ENCODE results near the gene CASKIN2.

CASKIN2 gene

GRCh38 chr17:75503337-75503950, 11.9 kb downstream of the CASKIN2 start:
- DNase-seq = no peak

GRCh38 chr17:75502721-75503329, 12.5 kb downstream of the CASKIN2 start:
- no peak for DNase-seq

GRCh38 chr17:75502072-75502720, 13.1 kb downstream of the CASKIN2 start:
- no peak for DNase-seq

GRCh38 chr17:75501378-75502071, 13.8 kb downstream of the CASKIN2 start:
- no peak for DNase-seq

- DNase-seq = no peak
These were observed 14.7 kb downstream of the CASKIN2 start for GRCh38 chr17:75500419-75501216.

- DNase-seq = no peak
These were observed 15.9 kb downstream of the CASKIN2 start for GRCh38 chr17:75499313-75500022.

- no peak for DNase-seq
These were observed 16.6 kb downstream of the CASKIN2 start for GRCh38 chr17:75498726-75499213.

DNA sequence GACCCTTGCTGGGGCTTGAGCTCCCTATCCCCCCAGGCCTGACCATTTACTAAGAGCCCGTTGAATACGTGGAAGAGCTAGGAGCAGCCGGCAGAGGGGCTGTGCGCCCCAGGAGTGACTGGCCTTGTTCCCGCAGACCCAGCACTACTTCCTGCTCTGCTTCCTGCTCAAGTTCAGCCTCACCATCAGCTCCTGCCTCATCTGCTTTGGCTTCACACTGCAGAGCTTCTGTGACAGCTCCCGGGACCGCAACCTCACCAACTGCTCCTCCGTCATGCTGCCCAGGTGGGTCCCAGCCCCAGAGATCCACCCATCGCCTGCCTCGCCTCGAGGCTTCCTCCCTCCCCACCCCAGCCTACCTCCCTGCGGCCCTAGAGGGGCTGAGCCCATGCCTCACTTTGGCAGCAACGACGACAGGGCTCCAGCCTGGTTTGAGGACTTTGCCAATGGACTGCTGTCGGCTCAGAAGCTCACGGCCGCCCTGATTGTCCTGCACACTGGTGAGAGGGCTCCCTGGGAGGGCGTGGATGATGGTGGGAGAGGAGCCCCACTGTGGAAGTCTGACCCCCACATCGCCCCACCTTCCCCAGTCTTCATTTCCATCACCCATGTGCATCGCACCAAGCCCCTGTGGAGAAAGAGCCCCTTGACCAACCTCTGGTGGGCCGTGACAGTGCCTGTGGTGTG, 17.2 kb downstream of the CASKIN2 start:
- DNase-seq = no peak

- DNase-seq = no peak
These were observed 19.3 kb downstream of the CASKIN2 start for GRCh38 chr17:75496005-75496404.

- no peak for DNase-seq
These were observed 20.9 kb downstream of the CASKIN2 start for GRCh38 chr17:75494326-75494877.

DNA sequence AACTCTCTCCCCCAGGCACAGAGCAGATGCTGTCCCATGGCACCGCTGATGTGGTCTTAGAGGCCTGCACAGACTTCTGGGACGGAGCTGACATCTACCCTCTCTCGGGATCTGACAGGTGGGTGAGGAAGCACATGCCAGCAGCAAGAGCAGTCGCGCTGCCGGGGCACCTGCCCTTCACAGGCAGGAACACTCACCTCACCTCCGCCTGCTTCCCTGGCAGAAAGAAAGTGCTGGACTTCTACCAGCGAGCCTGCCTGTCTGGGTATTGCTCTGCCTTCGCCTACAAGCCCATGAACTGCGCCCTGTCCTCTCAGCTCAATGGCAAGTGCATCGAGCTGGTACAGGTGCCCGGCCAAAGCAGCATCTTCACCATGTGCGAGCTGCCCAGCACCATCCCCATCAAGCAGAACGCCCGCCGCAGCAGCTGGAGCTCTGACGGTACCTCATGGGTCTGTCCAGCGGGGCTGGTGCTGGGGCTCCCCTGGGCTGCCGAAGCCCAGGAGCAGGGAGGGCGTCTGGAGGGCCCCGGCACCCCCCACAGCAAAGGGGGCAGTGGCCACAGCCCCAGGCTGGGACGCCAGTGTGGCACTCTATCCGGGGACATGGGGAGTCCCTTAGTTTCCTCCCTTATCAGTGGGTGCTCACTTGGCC, 21.7 kb downstream of the CASKIN2 start:
- no peak for DNase-seq

GRCh38 chr17:75492555-75493168, 22.7 kb downstream of the CASKIN2 start:
- no peak for DNase-seq

- no peak for DNase-seq
These were observed 23.7 kb downstream of the CASKIN2 start for GRCh38 chr17:75491680-75492079.

- DNase-seq = no peak
These were observed 24.2 kb downstream of the CASKIN2 start for GRCh38 chr17:75490953-75491649.

- DNase-seq = no peak
These were observed 25.1 kb downstream of the CASKIN2 start for GRCh38 chr17:75490173-75490743.

- DNase-seq = no peak
These were observed 25.8 kb downstream of the CASKIN2 start for GRCh38 chr17:75489511-75489955.

DNA sequence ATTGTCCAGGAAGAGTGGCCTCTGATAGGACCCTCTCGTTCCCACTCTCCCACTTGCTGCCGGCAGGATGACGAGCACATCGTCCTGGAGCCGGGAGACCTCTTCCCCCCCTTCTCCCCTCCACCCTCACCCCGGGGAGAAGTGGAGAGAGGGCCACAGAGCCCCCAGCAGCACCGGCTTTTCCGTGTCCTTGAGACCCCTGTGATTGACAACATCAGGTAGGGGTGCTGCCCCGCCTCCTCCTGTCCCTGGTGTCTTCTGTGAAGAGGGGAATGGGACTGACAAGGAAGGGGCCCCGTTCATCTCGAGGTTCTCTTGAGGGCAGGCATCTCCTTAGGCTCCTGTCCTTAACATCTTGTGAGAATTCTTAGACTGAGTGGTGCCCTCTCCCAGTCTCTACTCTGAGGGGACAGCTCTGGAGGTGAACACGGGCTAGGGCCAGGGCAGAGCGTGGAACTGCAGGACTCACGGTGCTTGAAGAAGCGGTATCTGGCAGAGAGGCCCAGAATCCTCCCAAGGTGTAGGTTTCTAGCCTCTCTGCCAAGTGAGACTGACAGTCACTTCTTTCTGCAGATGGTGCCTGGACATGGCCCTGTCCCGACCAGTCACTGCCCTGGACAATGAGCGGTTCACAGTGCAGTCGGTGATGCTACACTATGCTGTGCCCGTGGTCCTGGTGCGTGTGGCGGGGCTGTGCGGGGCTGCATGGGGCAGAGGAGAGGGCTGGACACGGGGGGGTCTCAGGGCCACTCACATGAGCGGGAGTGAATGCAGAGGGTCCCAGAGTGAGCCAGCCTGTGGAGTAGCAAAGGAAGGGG, 26.4 kb downstream of the CASKIN2 start:
- DNase-seq = no peak
